OCI-LY7 (cell line): ENCODE results near the gene INPP5A.

Source experiments
- EZH2phosphoT487 ChIP-seq: fragments of 200-600 bp; sonication (generic); IDR thresholded peaks from 2 replicates; pipeline ENCODE4 v1.6.1; 2018; ENCODE audit warnings: low read depth, borderline replicate concordance, mild to moderate bottlenecking, mixed run types, antibody characterized with exemption, low read length, moderate library complexity, mixed read lengths
- TF ChIP-seq, protein P1 (sequence below): fragments of 200-600 bp; sonication (generic); conservative IDR thresholded peaks from 2 replicates; pipeline ENCODE4 v1.5.1; 2014; ENCODE audit warnings: mild to moderate bottlenecking, antibody characterized with exemption, low read length, moderate library complexity, mixed read lengths

DNA sequence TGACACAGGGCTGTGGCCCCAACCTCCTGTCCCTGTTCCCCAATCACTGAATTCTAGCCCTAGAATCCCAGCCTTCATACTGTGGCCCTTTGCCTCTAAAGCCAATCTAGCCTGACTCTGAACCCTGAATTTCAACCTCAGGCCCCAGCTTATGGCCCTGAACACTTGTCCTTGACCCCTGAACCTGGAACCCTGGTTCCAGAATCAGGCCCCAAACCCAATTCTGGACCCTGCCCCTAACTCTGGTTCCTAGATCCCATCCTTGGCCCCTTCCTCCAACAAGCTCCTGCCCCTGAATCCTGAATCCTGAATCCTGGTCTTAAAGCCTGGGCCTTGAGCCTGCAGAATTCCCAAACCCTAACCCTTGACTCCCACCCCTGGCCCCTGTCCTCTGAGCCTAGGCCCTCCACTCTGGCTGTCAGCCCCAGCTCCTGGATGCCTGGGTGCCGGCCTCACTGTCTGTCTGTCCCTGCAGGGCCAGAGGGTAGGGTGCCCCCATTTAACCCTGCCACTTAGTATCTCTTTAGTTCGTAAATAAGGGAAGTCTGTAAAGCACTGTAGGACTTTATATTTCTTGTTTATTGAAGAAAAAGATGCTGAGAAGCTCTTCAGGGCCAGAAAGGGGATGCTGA, 1.3 kb downstream of the INPP5A start:
- TF ChIP-seq, protein P1, sequence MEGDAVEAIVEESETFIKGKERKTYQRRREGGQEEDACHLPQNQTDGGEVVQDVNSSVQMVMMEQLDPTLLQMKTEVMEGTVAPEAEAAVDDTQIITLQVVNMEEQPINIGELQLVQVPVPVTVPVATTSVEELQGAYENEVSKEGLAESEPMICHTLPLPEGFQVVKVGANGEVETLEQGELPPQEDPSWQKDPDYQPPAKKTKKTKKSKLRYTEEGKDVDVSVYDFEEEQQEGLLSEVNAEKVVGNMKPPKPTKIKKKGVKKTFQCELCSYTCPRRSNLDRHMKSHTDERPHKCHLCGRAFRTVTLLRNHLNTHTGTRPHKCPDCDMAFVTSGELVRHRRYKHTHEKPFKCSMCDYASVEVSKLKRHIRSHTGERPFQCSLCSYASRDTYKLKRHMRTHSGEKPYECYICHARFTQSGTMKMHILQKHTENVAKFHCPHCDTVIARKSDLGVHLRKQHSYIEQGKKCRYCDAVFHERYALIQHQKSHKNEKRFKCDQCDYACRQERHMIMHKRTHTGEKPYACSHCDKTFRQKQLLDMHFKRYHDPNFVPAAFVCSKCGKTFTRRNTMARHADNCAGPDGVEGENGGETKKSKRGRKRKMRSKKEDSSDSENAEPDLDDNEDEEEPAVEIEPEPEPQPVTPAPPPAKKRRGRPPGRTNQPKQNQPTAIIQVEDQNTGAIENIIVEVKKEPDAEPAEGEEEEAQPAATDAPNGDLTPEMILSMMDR: no peak
- TF ChIP-seq EZH2phosphoT487: no peak
